CD4-positive, alpha-beta T cell (primary cell): Measurements from ENCODE around the gene SLC35C1. TPM values are rescaled to one million over a fixed set of nuclear protein-coding genes. Genes with fewer than 3 reads are reported as not detected.

Source experiments
- ATAC-seq: fragments of 200-7000 bp; cut with Tn5 transposase; one replicate; pipeline ENCODE4 v1.10.0; 2022; ENCODE audit warnings: mild to moderate bottlenecking; ENCODE audit not compliant: poor library complexity
- CTCF ChIA-PET: fragments of 350-600 bp; sonication (Branson Sonifier 250); formaldehyde crosslinking; loops from one replicate; lab custom pipeline; 2021; ENCODE audit warnings: antibody characterized with exemption, inconsistent platforms; lab: Charles Lee
- POLR2A ChIA-PET: fragments of 350-600 bp; sonication (Branson Sonifier 250); formaldehyde crosslinking; loops from one replicate; lab custom pipeline; 2021; ENCODE audit warnings: antibody characterized with exemption, inconsistent platforms; lab: Charles Lee
- DNase-seq, 14 experiments: peaks; one replicate each; pipeline ENCODE4 v3.0.0-alpha.2; 2013 to 2020; ENCODE audit warnings: mixed read lengths in 2 of 14
- H3K27ac ChIP-seq, 2 donors: one replicate each; pipeline versions ENCODE4 v1.5.1 to v1.7.0; 2013; ENCODE audit warnings: low read length in 2 of 2, low read depth in 1 of 2, mild to moderate bottlenecking in 1 of 2
- H3K27me3 ChIP-seq, 2 experiments: 1 replicate in 1 of 2; 2 replicates in 1 of 2; pipeline versions ENCODE4 v1.6.1 to v1.7.0; 2013; ENCODE audit warnings: low read length in 2 of 2, control low read depth in 1 of 2, mild to moderate bottlenecking in 1 of 2, moderate library complexity in 1 of 2; ENCODE audit not compliant: insufficient read depth in 2 of 2, control insufficient read depth in 1 of 2
- H3K36me3 ChIP-seq: one replicate; pipeline ENCODE4 v1.6.1; 2013; ENCODE audit warnings: low read length, control low read depth; ENCODE audit not compliant: insufficient read depth
- H3K4me1 ChIP-seq: one replicate; pipeline ENCODE4 v1.6.1; 2013; ENCODE audit warnings: low read length, control low read depth; ENCODE audit not compliant: insufficient read depth
- H3K4me3 ChIP-seq: one replicate; pipeline ENCODE4 v1.5.1; 2013; ENCODE audit warnings: mild to moderate bottlenecking, low read length, moderate library complexity
- H3K9me3 ChIP-seq, 2 experiments: 1 replicate in 1 of 2; 2 replicates in 1 of 2; pipeline versions ENCODE4 v1.6.1 to v1.7.0; 2013; ENCODE audit warnings: low read length in 2 of 2, mild to moderate bottlenecking in 2 of 2, control low read depth in 1 of 2, moderate library complexity in 1 of 2; ENCODE audit not compliant: control insufficient read depth in 1 of 2, insufficient read depth in 1 of 2
- H3K27ac Mint-ChIP-seq: one replicate; pipeline ENCODE4 v1.8.0; 2020; ENCODE audit warnings: mixed read lengths
- H3K27me3 Mint-ChIP-seq: one replicate; pipeline ENCODE4 v1.8.0; 2021; ENCODE audit warnings: mixed read lengths
- H3K36me3 Mint-ChIP-seq: one replicate; pipeline ENCODE4 v1.8.0; 2021; ENCODE audit warnings: low read depth, mixed read lengths
- H3K4me1 Mint-ChIP-seq: one replicate; pipeline ENCODE4 v1.8.0; 2021; ENCODE audit warnings: low read depth, mixed read lengths
- H3K4me3 Mint-ChIP-seq: one replicate; pipeline ENCODE4 v1.8.0; 2020; ENCODE audit warnings: mild to moderate bottlenecking, mixed read lengths
- H3K9me3 Mint-ChIP-seq: one replicate; pipeline ENCODE4 v1.8.0; 2020; ENCODE audit warnings: mixed read lengths
- intact Hi-C, 2 experiments: fragments of 100-400 bp; cut with DNase I in 1 of 2; cut with micrococcal nuclease in 1 of 2; formaldehyde crosslinking; loops; one replicate each; pipeline versions ENCODE4 v1.15.1 to v1.9.0; 2023 to 2025; cut with DNase I, micrococcal nuclease
- total RNA-seq, 174 experiments: library from RNA in 2 of 174; stranded (reverse) in 2 of 174; gene quantifications; one replicate each; pipeline ENCODE4 v1.2.3 and lab custom pipeline; 2021 to 2026
- TF ChIP-seq, protein P1 (sequence below): fragments of 200-600 bp; IDR thresholded peaks from one replicate; pipeline ENCODE4 v1.8.0; 2022; ENCODE audit warnings: antibody characterized with exemption, mild to moderate bottlenecking

SLC35C1 gene
- total RNA-seq, 2 experiments from 2014 or later: 4.4 to 4.9 TPM

DNA sequence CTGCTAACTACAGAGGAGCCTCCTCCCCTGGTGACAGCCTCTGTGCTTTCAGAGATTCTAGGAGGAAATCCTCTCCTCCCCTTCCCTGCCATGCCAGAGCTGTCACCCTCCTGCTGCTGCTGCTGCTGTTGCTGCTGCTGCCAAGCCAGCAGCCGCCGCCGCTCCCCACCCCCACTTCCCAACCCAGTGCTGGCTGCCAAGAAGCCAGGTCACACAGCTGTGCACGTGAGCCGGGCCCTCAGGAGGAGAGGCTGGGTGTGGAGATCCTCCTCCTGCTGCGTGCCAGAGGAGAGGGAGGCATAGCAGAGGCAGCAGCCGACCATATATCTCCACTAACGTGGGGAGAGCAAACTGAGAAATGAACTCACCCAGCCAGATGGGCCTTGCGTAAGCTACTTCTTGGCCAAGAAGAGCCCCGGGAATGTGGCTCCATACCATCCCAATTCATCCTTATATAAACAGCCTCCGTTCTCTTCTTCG, 54.8 kb downstream of the SLC35C1 start:
- no peak overlapping the region for H3K4me3 Mint-ChIP-seq
- POLR2A ChIA-PET: no interaction called here
- H3K36me3 Mint-ChIP-seq: peaks cover 92% of the 10 kb centered on the region
- ATAC-seq (no peak), DNase-seq (no peak)
- no peaks in the 10 kb centered on the region for H3K4me1 ChIP-seq
- TF ChIP-seq, protein P1, sequence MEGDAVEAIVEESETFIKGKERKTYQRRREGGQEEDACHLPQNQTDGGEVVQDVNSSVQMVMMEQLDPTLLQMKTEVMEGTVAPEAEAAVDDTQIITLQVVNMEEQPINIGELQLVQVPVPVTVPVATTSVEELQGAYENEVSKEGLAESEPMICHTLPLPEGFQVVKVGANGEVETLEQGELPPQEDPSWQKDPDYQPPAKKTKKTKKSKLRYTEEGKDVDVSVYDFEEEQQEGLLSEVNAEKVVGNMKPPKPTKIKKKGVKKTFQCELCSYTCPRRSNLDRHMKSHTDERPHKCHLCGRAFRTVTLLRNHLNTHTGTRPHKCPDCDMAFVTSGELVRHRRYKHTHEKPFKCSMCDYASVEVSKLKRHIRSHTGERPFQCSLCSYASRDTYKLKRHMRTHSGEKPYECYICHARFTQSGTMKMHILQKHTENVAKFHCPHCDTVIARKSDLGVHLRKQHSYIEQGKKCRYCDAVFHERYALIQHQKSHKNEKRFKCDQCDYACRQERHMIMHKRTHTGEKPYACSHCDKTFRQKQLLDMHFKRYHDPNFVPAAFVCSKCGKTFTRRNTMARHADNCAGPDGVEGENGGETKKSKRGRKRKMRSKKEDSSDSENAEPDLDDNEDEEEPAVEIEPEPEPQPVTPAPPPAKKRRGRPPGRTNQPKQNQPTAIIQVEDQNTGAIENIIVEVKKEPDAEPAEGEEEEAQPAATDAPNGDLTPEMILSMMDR: no peak
- intact Hi-C loops: no loop called here
- no peaks in the 10 kb centered on the region for H3K27me3 ChIP-seq
- H3K4me1 Mint-ChIP-seq: no peaks in the 10 kb centered on the region
- no peak overlapping the region for H3K27ac Mint-ChIP-seq
- H3K4me3 ChIP-seq: no peak overlapping the region
- no peaks in the 10 kb centered on the region for H3K9me3 Mint-ChIP-seq
- no peak overlapping the region for H3K27ac ChIP-seq
- CTCF ChIA-PET: interaction anchor here (1.3 kb wide), 1 partner anchor 88 kb away, joined by 5 read pairs; no protein-coding TSS in a partner anchor
- H3K27me3 Mint-ChIP-seq: no peaks in the 10 kb centered on the region
- peaks cover 89% of the 10 kb centered on the region for H3K36me3 ChIP-seq
- no peaks in the 10 kb centered on the region for H3K9me3 ChIP-seq

GRCh38 chr11:45860348-45860747, 55.4 kb downstream of the SLC35C1 start:
- Histone ChIP-seq H3K4me1 (no peaks in the 10 kb centered on the region), H3K4me3 (no peak overlapping the region), H3K36me3 (peaks cover 93% of the 10 kb centered on the region), H3K9me3 (no peaks in the 10 kb centered on the region), H3K27me3 (no peaks in the 10 kb centered on the region), H3K27ac (no peak overlapping the region)
- Mint-ChIP-seq H3K4me1 (no peaks in the 10 kb centered on the region), H3K9me3 (no peaks in the 10 kb centered on the region), H3K4me3 (no peak overlapping the region), H3K27me3 (no peaks in the 10 kb centered on the region), H3K27ac (no peak overlapping the region), H3K36me3 (peaks cover 94% of the 10 kb centered on the region)
- intact Hi-C loops: no loop called here
- TF ChIP-seq, protein P1: no peak
- ChIA-PET POLR2A (interaction anchor here (0.6 kb wide), 1 partner anchor 527 kb away, joined by 3 read pairs; no protein-coding TSS in a partner anchor), CTCF (interaction anchor here (0.6 to 1.3 kb wide), 2 partner anchors 23 to 89 kb away, joined by 3 to 5 read pairs; no protein-coding TSS in a partner anchor)
- no peak for ATAC-seq
- no peak for DNase-seq

- no peaks in the 10 kb centered on the region for H3K9me3 Mint-ChIP-seq
- Histone ChIP-seq H3K4me1 (no peaks in the 10 kb centered on the region), H3K36me3 (peaks cover 92% of the 10 kb centered on the region), H3K9me3 (no peaks in the 10 kb centered on the region), H3K4me3 (no peak overlapping the region), H3K27ac (no peak overlapping the region), H3K27me3 (no peaks in the 10 kb centered on the region)
- intact Hi-C loops: no loop called here
- TF ChIP-seq, protein P1: no peak
- ATAC-seq: no peak
- H3K36me3 Mint-ChIP-seq: peaks cover 94% of the 10 kb centered on the region
- ChIA-PET CTCF (interaction anchor here (0.6 to 1.3 kb wide), 2 partner anchors 24 to 89 kb away, joined by 3 to 5 read pairs; no protein-coding TSS in a partner anchor), POLR2A (interaction anchor here (0.6 kb wide), 2 partner anchors 527 to 1905 kb away, joined by 3 read pairs; no protein-coding TSS in a partner anchor)
- no peaks in the 10 kb centered on the region for H3K27me3 Mint-ChIP-seq
- no peak overlapping the region for H3K4me3 Mint-ChIP-seq
- H3K27ac Mint-ChIP-seq: no peak overlapping the region
- H3K4me1 Mint-ChIP-seq: no peaks in the 10 kb centered on the region
- DNase-seq: no peak
Measured at GRCh38 chr11:45860764-45861510, 56.0 kb downstream of the SLC35C1 start.

Other genes starting within 250 kb of the SLC35C1 start
- not detected for gene CHST1, start 139.5 kb upstream of the SLC35C1 start, total RNA-seq
- 100 to 1,000 TPM; 248 TPM for gene CRY2, start 42.3 kb downstream of the SLC35C1 start, total RNA-seq
- 1 to 10 TPM; 2.3 to 2.4 TPM for gene MAPK8IP1, start 80.5 kb downstream of the SLC35C1 start, total RNA-seq
- gene FREY1, start 102.1 kb downstream of the SLC35C1 start, total RNA-seq: 1 to 10 TPM; 5.7 to 6.0 TPM
- gene PEX16, start 112.7 kb downstream of the SLC35C1 start, total RNA-seq: 10 to 100 TPM; 56.3 to 62.0 TPM
- 1 to 10 TPM; 2.7 to 3.5 TPM for gene LARGE2, start 117.5 kb downstream of the SLC35C1 start, total RNA-seq